NCI-H2029 (cell line): ENCODE measurements around the gene TPRX2.
"Not testable (repeated sequence)": the region's sequence is repeated elsewhere in the genome, so short reads cannot be mapped to it uniquely, and the experiment has no call there.

Source experiments
- DNase-seq: peaks from one replicate; lab custom pipeline; 2025; lab: John Stamatoyannopoulos, UW

The TPRX2 gene

DNA sequence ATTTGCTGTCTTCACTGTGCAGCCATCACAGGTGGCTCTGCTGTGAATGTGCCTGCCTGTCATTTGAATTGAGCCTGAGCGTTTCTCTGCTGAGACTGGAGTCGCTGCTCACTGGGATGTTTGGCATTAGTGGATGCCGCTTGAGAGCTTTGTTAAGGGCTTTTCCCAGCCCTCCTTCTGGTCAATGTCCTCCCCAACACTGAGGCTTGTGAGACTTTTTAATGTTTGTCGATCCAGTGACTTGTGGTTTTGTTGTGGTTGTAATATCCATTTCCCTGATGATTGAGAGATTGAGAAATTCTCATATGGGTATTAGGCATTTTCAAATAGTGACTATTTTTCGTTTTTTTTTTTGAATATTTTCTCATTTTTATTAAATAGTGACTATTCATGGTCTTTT, 2.6 kb downstream of the TPRX2 start:
- DNase-seq = no peak

DNA sequence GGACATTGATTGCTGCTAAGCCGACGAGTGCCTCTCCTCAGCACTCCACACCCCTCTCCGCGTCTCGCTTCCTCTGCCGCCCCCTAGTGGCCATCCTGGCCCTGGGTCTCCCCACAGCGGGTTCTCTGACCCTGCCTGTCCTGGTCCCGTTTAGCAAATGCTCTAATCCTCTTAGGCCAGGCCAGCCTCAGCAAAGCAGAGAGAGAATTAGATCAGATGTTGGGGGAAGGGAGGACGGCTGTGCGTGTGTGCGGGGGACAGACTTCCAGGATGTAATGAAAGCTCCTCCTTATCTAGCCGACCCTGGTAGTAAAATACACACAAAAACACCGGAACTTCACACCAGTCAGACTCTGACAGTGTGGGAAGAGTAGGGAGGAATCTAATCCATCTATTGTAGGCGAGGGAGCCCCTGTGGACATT, 4.5 kb downstream of the TPRX2 start:
- peak; percentile 60 for DNase-seq

DNA sequence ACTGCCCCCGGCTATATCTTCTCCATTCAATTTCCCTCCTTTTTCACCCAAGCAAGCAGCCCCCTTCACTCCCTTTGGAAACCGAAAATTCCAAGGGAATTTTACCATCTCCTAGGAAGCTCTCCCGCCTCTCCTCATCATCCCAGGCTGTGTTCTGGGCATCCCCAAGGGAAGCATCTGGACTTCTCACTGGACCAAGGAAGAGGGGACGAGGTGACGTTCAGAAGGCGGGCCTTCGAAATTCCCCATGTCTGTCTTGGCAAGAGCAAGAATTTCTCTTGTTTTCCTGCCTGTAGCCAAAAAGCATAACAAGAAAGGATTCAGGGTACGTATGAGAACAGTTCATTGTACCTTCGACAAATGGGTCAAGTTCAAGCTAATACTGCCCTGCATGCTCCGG, 6.1 kb downstream of the TPRX2 start:
- DNase-seq = no peak

DNA sequence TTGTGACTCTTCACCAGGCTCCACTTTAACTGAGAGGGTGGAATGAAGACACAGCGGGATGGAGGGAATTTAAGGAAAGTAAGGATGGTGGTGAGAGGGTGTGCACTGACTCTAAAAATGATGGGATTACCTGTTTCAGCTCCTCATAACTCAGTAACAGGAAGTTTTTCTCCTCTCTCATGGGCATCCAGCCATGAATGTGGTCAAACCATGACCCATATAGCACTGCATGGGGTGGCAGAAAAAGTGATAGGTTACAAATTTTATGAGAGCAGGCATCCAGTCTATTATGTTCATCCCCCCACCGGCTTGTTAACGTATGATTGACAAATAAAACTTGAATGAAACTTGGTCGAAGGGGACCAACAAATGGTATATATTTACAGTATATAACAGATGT, 19.9 kb downstream of the TPRX2 start:
- no peak for DNase-seq

DNA sequence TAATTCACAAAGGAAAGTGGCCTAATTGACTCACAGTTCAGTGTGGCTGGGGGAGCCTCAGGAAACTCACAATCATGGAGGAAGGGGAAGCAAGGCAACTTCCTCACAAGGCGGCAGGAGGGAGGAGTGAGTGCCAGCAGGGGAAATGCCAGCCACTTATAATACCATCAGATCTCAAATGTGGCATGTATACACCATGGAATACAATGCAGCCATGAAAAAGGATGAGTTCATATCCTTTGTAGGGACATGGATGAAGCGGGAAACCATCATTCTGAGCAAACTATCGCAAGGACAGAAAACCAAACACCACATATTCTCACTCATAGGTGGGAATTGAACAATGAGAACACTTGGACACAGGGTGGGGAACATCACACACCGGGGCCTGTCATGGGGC, 20.4 kb downstream of the TPRX2 start:
- not testable (repeated sequence) for DNase-seq

DNA sequence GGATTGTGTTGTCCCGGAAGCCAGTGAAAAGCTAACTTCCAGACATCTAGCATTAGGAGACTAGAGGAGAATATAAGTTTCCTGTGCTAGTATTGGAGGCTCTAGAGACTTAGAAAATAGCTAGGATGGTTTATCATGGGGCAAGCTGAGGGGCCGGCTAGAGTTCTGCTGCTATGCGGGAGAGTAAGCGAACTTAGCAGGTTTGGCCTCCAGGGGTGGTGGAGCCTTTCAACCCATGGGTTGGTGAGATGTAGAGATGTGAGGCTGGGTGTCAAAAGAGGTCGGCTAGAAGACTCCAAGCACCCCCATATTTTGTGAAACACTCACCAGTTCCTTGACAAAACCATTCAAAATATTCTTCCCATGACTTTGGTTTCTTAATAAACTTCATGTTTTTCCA, 22.7 kb downstream of the TPRX2 start:
- no peak for DNase-seq

DNA sequence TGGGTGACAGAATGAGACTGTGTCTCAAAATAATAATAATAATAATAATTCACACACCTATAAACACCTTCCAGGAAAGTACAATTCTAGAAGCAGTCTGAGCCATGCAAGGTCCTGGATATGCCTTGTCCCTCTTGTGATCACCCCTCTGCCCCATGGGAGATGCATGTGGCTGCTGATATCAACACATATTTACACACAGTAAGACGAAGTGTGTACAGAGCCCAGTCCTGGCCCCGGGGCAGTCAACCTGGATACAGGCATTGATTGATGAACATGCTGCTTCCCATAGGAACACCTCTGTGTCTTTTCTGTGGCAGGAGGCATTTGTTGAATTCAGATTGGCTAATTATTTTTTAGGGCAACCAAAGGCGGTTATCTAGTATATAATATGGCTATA, 23.9 kb downstream of the TPRX2 start:
- no peak for DNase-seq

DNA sequence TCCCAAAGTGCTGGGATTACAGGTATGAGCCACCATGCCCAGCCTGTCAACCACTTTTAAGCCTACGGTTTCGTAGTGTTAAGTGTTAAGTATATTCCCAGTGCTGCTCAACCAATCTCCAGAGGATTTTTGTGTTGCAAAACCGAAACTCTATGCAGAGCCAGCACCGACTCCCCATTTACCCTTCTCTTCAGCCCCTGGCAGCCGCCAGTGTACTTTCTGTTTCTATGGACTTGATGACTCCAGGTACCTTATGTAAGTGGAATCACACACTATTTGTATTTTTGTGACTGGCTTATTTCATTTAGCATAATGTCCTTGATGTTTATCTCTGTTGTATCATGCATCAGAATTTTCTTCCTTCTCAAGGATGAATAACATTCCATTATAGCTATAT, 26.0 kb downstream of the TPRX2 start:
- no peak for DNase-seq

DNA sequence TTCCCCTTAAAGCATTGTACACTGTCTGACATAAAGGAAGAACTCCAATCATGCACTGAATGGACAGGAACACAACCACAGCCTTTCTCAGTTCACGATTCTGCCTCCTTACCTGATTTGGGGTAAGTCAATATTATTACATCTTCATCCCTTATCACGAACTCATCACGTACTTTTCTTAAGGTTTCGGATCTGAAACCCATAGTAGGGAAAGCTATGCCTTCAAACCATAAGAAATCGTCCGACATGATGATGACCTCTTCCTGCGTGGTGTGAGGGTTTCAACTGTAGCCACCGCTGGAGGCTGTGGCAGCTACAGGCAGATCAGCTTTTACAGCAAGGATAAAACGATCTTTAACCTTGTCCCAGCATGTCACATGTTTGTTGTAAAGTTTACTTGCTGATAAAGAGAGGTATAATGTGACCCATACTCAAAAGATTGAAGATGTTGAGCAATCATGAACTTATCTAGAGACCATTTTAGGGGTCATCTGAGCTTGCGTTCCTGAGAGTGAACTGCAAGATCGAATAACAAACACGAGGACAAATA, 27.1 kb downstream of the TPRX2 start, which contains the start of gene SULT2A1:
TSS of gene SULT2A1 (minus strand) at position 306 of the 550 bp plus-strand sequence. CDS start at position 248, 58 bp downstream.
- DNase-seq = no peak

DNA sequence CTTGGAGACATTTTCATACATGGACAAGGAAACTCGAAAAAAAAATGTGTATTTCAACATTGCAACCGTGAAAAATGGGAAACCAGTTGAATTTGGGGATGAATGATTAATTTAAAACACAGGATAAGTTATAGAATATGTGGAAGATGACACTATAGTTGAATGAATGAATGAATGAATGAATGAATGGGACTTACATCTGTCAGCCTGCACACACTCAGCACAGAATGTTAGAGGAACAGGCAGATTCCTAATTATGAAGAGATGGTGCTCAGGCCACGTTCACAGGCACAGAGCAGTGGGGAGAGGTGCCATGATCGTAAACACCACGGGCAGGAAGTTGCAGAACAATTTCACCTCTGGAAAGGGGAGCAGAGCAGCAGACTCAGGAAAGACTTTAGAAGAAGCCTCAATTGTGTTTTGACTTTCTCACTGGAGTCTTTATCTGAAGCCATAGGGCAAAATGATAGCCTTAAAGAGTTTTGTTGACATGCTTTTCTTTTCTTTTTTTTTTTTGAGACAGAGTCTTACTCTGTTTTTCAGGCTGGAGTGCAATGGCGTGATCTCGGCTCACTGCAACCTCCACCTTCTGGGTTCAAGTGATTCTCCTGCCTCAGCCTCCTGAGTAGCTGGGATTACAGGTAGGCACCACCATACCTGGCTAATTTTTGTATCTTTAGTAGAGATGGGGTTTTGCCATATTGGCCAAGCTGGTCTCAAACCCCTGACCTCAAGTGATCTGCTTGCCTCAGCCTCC, 32.0 kb downstream of the TPRX2 start:
- DNase-seq = no peak

DNA sequence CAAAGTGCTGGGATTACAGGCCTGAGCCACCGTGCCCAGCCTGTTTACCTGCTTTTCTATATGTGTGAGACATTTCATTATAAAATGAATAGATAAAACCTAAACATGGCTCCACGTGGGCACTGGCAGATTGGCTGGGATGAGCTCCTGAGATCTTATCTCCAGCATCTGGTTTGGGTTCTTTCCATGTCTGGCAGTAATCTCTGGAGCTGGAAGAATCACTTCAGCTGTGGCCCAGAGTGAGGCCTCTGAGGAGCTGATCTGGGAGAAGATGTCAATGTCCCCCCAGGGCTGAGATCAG, 32.5 kb downstream of the TPRX2 start:
- no peak for DNase-seq

DNA sequence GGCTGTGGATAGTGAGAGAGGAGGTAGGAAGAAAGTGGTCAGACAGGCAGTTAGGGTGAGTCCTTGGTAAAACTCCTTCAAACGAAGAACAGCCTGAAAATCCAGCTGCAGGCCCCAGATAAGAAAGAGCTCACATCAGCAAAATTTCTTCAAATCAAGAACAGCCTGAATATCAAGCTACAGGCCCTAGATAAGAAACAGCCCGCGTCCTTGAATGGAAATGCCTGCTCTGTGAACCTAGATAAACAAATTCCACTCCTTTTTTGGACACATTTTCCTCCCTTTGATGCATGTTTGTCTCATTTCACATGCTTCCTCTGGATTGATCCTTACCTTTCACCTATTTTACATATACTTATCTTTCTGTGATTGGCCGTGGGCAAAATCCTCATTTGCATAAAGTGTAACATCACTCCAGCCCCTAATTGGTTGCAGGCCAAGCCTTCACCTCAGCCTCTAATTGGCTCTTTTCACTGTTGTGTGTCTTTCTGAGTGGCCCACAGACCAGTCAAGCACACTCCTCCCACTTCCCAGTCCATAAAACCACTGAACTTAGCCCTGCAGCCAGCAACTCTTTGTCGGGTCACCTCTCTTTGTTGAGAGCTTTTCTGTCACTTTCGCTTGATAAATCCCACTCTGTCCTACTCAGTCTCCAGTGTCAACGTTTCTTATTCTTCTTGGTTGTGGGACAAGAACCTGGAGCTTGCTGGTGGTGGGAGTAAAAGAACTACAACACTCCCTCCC, 33.1 kb downstream of the TPRX2 start:
- no peak for DNase-seq

DNA sequence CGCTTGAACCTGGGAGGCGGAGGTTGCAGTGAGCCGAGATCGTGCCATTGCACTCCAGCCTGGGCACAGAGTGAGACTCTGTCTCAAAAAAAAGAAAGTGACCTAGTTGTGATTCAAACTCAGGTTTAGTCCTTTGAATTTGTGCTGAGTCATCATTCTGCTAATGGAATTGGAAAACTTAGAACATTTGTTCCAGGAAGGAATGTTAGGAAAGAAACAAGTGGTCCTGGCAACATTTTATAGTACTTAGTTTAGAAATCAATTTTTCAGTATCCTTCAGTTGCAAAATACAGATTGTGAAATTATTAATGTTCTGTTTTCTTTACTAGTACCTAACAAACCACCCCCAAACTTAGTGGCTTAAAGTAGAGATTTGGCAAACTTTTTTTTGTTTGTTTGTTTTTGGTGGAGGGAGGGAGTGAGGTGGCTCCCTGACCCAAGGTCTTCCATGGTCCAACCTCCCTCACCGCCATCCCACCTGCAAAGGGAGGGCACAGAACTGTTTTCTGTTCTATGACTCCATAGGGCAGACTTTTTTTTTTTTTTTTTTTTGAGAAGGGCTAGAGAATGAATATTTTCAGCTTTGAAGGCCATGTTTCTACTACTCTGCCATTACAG, 36.2 kb downstream of the TPRX2 start:
- no peak for DNase-seq

DNA sequence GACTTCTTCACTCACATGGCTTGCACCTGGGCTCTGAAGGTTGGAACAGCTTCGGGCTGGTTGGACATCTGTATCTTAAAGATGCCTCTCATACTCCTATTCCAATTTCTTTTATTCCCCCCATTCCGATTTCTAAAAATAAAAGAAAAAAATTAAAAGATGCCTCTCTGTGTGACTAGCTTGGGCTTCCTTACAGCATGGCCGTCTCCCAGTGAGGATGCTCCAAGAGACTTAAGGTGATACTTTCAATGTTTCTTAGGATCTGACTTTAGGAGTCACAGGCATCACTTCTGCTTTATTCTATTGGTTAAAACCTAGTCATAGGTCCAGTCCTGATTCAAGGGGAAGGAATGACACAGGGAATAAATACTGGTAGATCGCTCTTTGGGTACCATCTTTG, 37.0 kb downstream of the TPRX2 start:
- no peak for DNase-seq

DNA sequence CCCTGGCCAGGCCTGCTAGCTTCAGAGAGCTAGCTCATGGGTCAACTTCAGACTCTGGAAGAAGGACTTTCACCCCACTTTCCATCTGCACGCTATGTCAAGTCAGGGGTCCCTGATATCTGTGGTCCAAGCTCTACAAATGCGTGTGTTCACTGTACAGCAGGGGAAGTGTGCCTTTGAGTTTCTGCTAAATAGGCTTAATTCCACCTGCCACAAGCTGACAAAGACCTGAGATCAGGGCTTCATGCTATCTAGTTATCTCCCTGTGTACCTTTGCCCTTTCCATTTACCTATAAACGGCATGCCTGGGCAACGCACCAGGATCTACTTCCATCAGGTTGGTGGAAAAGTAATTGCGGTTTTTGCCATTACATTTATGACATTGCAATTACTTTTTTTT, 37.7 kb downstream of the TPRX2 start:
- DNase-seq = no peak

DNA sequence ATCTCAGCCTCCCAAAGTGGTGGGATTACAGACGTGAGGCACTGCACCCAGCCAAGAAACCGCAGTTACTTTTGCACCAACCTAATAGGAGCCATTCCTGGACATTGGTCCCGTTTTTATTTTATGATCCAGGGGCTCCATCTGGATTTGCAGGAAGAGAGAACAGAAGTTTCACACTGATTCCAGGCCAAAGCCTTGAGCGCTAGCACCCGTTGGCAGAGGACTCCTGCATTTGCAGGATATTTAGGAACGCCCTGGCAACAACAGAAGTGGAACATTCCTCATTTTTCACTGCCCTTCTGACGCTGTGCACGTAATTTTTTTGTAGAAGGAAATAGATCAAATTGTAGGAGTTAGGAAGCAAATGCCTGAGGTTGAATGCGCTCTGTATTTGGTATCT, 38.8 kb downstream of the TPRX2 start:
- DNase-seq = no peak

DNA sequence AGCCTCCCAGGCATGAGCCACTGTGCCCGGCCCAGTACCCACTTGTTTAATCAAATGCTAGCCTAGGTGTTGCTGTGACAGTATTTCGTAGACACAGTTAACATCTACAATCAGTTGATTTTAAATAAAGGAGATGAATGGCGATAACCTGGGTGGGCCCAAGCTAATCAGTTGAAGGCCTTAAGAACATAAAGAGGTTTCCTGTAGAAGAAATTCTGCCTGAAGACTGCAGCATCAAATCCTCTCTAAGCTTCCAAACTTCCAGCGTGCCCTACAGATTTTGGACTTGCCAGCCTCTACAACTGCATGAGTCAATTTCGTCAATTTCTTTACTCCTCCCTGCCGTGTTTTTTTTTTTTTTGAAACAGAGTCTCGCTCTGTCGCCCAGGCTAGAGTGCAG, 40.3 kb downstream of the TPRX2 start:
- DNase-seq = no peak

DNA sequence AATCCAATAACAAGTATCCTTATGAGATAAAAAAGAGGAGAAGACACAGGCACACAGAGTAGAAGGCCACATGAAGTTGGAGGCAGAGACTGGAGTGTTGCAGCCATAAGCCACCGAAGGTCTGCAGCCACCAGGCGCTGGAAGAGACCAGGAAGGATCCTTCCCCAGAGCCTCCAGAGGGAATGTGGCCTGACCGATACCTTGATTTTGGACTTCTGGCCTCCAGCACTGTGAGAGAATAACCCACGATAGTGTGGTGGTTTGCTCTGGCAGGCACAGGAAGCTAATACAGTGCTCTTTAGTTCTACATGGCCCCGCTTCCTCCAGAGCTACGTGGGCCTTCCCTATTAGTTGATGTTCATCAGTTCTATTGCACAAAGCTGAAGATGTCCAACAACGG, 42.3 kb downstream of the TPRX2 start:
- no peak for DNase-seq

DNA sequence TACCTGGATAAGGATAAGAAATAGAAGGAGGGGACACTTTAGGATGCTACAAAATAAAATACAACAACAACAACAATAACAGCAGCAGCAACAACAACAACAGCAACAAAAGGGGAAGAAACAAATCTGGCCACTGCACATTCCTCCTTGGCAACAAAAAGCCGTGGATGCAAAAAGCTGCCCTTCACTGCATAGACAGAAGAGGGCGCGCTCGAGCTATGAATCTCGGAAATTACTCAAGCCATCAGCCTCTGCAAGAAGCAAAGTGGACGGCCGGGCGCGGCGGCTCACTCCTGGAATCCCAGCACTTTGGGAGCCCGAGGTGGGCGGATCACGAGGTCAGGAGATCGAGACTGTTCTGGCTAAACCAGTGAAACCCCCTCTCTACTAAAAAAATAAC, 50.3 kb downstream of the TPRX2 start:
- not testable (repeated sequence) for DNase-seq

DNA sequence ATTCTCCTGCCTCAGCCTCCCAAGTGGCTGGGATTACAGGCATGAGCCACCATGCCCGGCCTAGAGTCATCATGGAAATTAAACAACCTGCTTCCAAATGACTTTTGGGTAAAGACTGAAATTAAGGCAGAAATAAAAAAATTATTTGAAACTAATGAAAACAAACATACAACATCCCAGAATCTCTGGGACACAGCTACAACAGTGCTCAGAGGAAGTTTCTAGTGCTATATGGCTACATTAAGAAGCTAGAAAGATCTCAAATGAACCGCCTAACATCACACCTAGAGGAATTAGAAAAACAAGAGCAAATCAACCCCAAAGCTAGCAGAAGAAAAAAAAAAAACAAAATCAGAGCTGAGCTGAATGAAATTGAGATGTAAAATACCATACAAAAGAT, 51.2 kb downstream of the TPRX2 start:
- DNase-seq = not testable (repeated sequence)
